ENCODE measurements around the gene FBLL1. TPM values are rescaled to one million over a fixed set of nuclear protein-coding genes. Genes with fewer than 3 reads are reported as not detected.

FBLL1 gene
- total and polyA plus RNA-seq, 2 donors from 2014 or later, result 0.47 TPM; not detected in 1

DNA sequence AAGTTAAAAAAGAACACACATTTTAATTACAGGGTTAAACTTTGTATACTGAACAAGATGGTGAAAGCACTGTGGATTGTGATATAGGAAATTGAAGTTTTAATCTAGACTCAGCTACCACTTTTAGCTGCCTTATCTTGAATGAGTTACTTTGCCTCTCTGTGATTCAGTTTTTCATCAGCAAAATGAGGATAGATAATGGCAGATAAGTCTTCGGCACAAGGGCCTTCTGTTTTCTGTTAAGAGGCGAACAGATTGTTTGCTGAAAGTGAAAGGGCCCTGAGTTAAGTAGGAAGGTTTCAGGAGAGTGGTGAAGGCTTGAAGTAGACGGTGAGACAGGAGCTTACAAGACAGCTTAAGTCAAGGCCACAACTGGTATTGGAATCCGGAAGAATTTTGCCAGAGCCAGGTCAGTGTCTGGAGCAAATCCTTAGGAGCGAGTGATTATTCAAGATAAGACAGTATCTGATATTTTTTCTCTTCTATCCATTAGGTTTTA, 35.0 kb upstream of the FBLL1 start:
- Histone ChIP-seq H3K9me3 (ENCODE audit: control insufficient read depth in 2 of 3, insufficient read depth in 1 of 3, low read length in 3 of 3) (no peaks in the 10 kb centered on the region), H3K4me1 (ENCODE audit: control insufficient read depth in 2 of 3, insufficient read depth in 2 of 3, low read depth in 1 of 3, low read length in 3 of 3) (no peaks in the 10 kb centered on the region), H3K9ac (ENCODE audit: low read length in 3 of 3) (no peak overlapping the region), H3K4me3 (ENCODE audit: low read length in 3 of 3) (no peak overlapping the region), H3K27me3 (ENCODE audit: control insufficient read depth, insufficient read depth, low read length) (no peaks in the 10 kb centered on the region), H3K36me3 (ENCODE audit: control insufficient read depth in 2 of 3, insufficient read depth in 3 of 3, low read length in 3 of 3) (peaks cover 9 to 48% (median 27%) of the 10 kb centered on the region in 3 donors), H3K27ac (ENCODE audit: low read depth in 2 of 2, low read length in 2 of 2) (no peak overlapping the region)
- DNase-seq (no peak), FAIRE-seq (no peak)
- TF ChIP-seq, protein P1, sequence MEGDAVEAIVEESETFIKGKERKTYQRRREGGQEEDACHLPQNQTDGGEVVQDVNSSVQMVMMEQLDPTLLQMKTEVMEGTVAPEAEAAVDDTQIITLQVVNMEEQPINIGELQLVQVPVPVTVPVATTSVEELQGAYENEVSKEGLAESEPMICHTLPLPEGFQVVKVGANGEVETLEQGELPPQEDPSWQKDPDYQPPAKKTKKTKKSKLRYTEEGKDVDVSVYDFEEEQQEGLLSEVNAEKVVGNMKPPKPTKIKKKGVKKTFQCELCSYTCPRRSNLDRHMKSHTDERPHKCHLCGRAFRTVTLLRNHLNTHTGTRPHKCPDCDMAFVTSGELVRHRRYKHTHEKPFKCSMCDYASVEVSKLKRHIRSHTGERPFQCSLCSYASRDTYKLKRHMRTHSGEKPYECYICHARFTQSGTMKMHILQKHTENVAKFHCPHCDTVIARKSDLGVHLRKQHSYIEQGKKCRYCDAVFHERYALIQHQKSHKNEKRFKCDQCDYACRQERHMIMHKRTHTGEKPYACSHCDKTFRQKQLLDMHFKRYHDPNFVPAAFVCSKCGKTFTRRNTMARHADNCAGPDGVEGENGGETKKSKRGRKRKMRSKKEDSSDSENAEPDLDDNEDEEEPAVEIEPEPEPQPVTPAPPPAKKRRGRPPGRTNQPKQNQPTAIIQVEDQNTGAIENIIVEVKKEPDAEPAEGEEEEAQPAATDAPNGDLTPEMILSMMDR (IDR thresholded peaks at IDR 0.05; ENCODE audit: borderline replicate concordance, extremely low read depth, insufficient read depth), result no peak
- intact Hi-C loops (cut with DNase I), result no loop called here

DNA sequence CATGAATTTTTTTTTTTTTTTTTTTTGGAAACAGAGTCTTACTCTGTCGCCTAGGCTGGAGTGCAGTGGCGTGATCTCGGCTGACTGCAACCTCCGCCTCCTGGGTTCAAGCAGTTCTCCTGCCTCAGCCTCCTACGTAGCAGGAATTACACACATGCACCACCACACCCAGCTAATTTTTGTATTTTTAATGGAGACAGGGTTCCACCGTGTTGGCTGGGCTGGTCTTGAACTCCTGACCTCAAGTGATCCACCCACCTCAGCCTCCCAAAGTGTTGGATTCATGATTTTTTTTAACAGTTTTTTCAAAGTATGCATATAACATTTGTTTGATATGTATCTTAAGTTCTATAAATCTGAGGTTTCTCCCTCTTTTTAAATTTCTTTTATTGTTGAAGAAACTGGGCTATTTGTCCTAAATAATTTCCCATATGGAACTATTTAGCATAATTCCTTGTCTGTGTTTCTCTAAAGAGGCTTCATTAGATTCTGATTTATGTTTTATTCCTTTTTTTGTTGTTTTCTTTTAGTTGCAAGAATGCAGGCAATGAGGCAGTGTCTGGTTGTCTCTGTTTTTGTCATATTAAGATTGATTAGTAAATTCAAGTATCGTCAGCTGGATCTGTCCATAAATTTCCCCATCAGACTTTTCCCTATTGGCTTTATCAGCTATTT, 26.4 kb upstream of the FBLL1 start:
- TF ChIP-seq, protein P1 (IDR thresholded peaks at IDR 0.05; ENCODE audit: borderline replicate concordance, extremely low read depth, insufficient read depth), result no peak
- no peaks in the 10 kb centered on the region for H3K27me3 ChIP-seq (ENCODE audit: control insufficient read depth, insufficient read depth, low read length)
- H3K36me3 ChIP-seq (ENCODE audit: control insufficient read depth in 2 of 3, insufficient read depth in 3 of 3, low read length in 3 of 3), result peaks cover 9 to 22% (median 17%) of the 10 kb centered on the region in 3 donors
- no peak overlapping the region for H3K27ac ChIP-seq (ENCODE audit: low read depth in 2 of 2, low read length in 2 of 2)
- H3K9ac ChIP-seq (ENCODE audit: low read length in 3 of 3), result no peak overlapping the region
- no peaks in the 10 kb centered on the region for H3K4me1 ChIP-seq (ENCODE audit: control insufficient read depth in 2 of 3, insufficient read depth in 2 of 3, low read depth in 1 of 3, low read length in 3 of 3)
- intact Hi-C loops (cut with DNase I), result no loop called here
- no peaks in the 10 kb centered on the region for H3K9me3 ChIP-seq (ENCODE audit: control insufficient read depth in 2 of 3, insufficient read depth in 1 of 3, low read length in 3 of 3)
- FAIRE-seq (no peak), DNase-seq (no peak)
- no peak overlapping the region for H3K4me3 ChIP-seq (ENCODE audit: low read length in 3 of 3)

DNA sequence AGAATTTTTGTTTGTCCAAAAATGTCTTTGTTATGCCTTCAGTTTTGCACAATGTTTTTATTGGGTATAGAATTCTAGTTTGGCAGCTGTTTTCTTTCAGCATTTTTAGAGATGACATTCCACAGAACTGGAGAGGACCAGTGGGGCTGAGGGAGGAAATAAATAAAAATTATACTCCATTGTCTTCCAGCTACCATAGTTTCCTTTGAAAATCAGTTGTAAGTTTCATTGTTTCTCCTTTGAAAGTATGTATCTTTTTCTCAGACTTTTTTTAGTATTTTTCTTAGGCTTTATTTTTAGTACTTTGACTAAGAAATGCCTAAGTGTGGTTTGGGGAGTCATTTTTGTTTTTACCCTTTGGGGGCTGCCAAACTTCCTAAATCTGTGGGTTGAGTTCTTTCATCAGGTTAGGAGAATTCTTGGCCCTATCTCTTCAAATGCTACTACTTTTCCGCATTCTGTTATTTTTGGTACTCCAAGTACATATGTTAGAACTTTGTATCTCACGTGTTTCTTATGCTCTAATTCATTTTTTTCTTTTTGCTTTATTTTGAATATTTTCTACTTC, 15.2 kb upstream of the FBLL1 start:
- FAIRE-seq (no peak), DNase-seq (peak in 2 of 5 donors; percentile 3 to 6)
- H3K4me1 ChIP-seq (ENCODE audit: control insufficient read depth in 2 of 3, insufficient read depth in 2 of 3, low read depth in 1 of 3, low read length in 3 of 3), result no peaks in the 10 kb centered on the region
- no peak overlapping the region for H3K27ac ChIP-seq (ENCODE audit: low read depth in 2 of 2, low read length in 2 of 2)
- H3K9me3 ChIP-seq (ENCODE audit: control insufficient read depth in 2 of 3, insufficient read depth in 1 of 3, low read length in 3 of 3), result peaks cover 0 to 5% (median 0%) of the 10 kb centered on the region in 3 donors
- no peak overlapping the region for H3K4me3 ChIP-seq (ENCODE audit: low read length in 3 of 3)
- intact Hi-C loops (cut with DNase I), result no loop called here
- H3K27me3 ChIP-seq (ENCODE audit: control insufficient read depth, insufficient read depth, low read length), result no peaks in the 10 kb centered on the region
- TF ChIP-seq, protein P1 (IDR thresholded peaks at IDR 0.05; ENCODE audit: borderline replicate concordance, extremely low read depth, insufficient read depth), result no peak
- no peak overlapping the region for H3K9ac ChIP-seq (ENCODE audit: low read length in 3 of 3)
- peaks cover 14 to 46% (median 21%) of the 10 kb centered on the region in 3 donors for H3K36me3 ChIP-seq (ENCODE audit: control insufficient read depth in 2 of 3, insufficient read depth in 3 of 3, low read length in 3 of 3)

Measured in kidney (tissue), 14 donors.